HEK293T (cell line): ENCODE measurements around the gene PPM1H.

Experiments used
- ARNT ChIP-seq: fragments of 450-650 bp; IDR thresholded peaks from 2 replicates; pipeline ENCODE4 v1.6.1; 2017; ENCODE audit warnings: mild to moderate bottlenecking
- BHLHE40 ChIP-seq: fragments of 450-650 bp; IDR thresholded peaks from 2 replicates; pipeline ENCODE4 v1.6.1; 2016; ENCODE audit warnings: mild to moderate bottlenecking, moderate library complexity, borderline replicate concordance
- ELF4 ChIP-seq: fragments of 450-650 bp; IDR thresholded peaks from 2 replicates; pipeline ENCODE4 v1.6.1; 2017; ENCODE audit warnings: antibody characterized with exemption
- FOXM1 ChIP-seq: fragments of 450-650 bp; IDR thresholded peaks from 2 replicates; pipeline ENCODE4 v1.6.1; 2017; ENCODE audit warnings: mild to moderate bottlenecking, borderline replicate concordance
- HDGF ChIP-seq: fragments of 450-650 bp; IDR thresholded peaks from 2 replicates; pipeline ENCODE4 v1.6.1; 2017; ENCODE audit warnings: antibody characterized with exemption, borderline replicate concordance
- PKNOX1 ChIP-seq: fragments of 450-650 bp; IDR thresholded peaks from 2 replicates; pipeline ENCODE4 v1.6.1; 2016
- SP1 ChIP-seq: fragments of 450-650 bp; IDR thresholded peaks from 2 replicates; pipeline ENCODE4 v1.6.1; 2017
- TARDBP ChIP-seq: fragments of 450-650 bp; IDR thresholded peaks from 2 replicates; pipeline ENCODE4 v1.6.1; 2016

DNA sequence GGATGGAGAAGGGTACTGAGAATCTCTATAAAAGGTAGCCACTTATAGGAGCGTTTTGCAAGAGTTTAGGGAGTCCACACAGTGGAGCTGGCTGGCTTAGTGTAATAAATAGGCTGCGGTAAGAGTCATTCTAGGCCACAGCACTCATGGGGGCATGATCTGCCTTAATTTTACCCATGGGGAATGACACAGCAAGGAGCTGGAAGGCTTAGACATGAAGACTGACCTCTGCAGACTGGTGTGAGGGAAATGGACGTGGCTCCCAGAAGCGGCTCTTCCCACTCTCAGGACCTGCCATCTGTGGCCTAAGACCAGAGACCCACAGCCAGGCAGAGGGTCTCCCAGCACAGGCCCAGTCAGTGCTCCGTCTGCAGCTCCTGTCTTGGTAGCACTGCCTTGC, 173.3 kb downstream of the PPM1H start:
- TF ChIP-seq TARDBP (no peak), FOXM1 (no peak), SP1 (no peak), PKNOX1 (no peak), ARNT (no peak), BHLHE40 (no peak), ELF4 (no peak), HDGF (no peak)
